NCI-H1105 (cell line): ENCODE results near the gene SORCS3.

Experiments used
- DNase-seq: peaks from one replicate; lab custom pipeline; 2025; lab: John Stamatoyannopoulos, UW

SORCS3 gene

GRCh38 chr10:105266966-105267539 is 626.0 kb downstream of the SORCS3 start:
- no peak for DNase-seq

- DNase-seq, result no peak
These were observed 627.9 kb downstream of the SORCS3 start for GRCh38 chr10:105268961-105269360.

GRCh38 chr10:105269689-105270088 is 628.6 kb downstream of the SORCS3 start:
- no peak for DNase-seq

GRCh38 chr10:105274556-105275070 is 633.5 kb downstream of the SORCS3 start:
- no peak for DNase-seq

- DNase-seq, result no peak
These were observed 637.3 kb downstream of the SORCS3 start for GRCh38 chr10:105278439-105278838.

- DNase-seq, result no peak
These were observed 638.0 kb downstream of the SORCS3 start for GRCh38 chr10:105279101-105279500.

- DNase-seq, result no peak
These were observed 639.8 kb downstream of the SORCS3 start for GRCh38 chr10:105280895-105281294.

- DNase-seq, result no peak
These were observed 643.6 kb downstream of the SORCS3 start for GRCh38 chr10:105284476-105285215.

GRCh38 chr10:105288026-105288425 is 646.9 kb downstream of the SORCS3 start:
- DNase-seq, result no peak

- no peak for DNase-seq
These were observed 647.5 kb downstream of the SORCS3 start for GRCh38 chr10:105288613-105289012.

GRCh38 chr10:105291571-105291970 is 650.5 kb downstream of the SORCS3 start:
- DNase-seq, result peak; percentile 72

GRCh38 chr10:105292236-105292635 is 651.1 kb downstream of the SORCS3 start:
- no peak for DNase-seq
